ENCODE measurements around the gene MRPS9.

DNA sequence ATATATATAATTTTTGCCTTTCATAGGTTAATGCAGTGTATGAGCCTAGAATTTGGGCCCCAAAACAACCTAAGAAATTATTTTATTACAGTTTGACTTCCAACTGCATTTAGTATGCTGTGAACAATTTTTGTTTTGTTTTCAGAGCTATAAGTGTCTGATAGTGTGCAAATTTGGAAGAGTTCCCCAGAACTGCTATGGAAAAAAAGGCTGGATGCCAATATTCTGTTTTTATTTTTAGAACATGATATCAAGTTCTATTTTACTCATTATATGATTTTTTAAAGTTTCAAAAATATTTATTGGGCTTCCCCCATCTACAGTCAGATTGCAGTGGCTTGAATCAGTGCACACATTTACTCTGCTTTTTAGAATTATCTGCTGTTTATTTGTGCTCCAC lies 42.6 kb downstream of the MRPS9 start:
- TF ChIP-seq, protein P1, sequence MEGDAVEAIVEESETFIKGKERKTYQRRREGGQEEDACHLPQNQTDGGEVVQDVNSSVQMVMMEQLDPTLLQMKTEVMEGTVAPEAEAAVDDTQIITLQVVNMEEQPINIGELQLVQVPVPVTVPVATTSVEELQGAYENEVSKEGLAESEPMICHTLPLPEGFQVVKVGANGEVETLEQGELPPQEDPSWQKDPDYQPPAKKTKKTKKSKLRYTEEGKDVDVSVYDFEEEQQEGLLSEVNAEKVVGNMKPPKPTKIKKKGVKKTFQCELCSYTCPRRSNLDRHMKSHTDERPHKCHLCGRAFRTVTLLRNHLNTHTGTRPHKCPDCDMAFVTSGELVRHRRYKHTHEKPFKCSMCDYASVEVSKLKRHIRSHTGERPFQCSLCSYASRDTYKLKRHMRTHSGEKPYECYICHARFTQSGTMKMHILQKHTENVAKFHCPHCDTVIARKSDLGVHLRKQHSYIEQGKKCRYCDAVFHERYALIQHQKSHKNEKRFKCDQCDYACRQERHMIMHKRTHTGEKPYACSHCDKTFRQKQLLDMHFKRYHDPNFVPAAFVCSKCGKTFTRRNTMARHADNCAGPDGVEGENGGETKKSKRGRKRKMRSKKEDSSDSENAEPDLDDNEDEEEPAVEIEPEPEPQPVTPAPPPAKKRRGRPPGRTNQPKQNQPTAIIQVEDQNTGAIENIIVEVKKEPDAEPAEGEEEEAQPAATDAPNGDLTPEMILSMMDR (IDR thresholded peaks at IDR 0.05; ENCODE audit: poor library complexity, severe bottlenecking), result no peak
- TF ChIP-seq EZH2 (IDR thresholded peaks at IDR 0.05; ENCODE audit: borderline replicate concordance, insufficient read depth, low read length, poor library complexity, severe bottlenecking) (no peak), EP300 (conservative IDR thresholded peaks at IDR 0.05; ENCODE audit: poor library complexity, severe bottlenecking) (no peak), SMC3 (conservative IDR thresholded peaks at IDR 0.05; ENCODE audit: poor library complexity) (no peak), RAD21 (conservative IDR thresholded peaks at IDR 0.05) (no peak), POLR2AphosphoS5 (IDR thresholded peaks at IDR 0.05) (no peak), TAF1 (IDR thresholded peaks at IDR 0.05; ENCODE audit: low read depth) (no peak)
- TF ChIP-seq, protein P2, sequence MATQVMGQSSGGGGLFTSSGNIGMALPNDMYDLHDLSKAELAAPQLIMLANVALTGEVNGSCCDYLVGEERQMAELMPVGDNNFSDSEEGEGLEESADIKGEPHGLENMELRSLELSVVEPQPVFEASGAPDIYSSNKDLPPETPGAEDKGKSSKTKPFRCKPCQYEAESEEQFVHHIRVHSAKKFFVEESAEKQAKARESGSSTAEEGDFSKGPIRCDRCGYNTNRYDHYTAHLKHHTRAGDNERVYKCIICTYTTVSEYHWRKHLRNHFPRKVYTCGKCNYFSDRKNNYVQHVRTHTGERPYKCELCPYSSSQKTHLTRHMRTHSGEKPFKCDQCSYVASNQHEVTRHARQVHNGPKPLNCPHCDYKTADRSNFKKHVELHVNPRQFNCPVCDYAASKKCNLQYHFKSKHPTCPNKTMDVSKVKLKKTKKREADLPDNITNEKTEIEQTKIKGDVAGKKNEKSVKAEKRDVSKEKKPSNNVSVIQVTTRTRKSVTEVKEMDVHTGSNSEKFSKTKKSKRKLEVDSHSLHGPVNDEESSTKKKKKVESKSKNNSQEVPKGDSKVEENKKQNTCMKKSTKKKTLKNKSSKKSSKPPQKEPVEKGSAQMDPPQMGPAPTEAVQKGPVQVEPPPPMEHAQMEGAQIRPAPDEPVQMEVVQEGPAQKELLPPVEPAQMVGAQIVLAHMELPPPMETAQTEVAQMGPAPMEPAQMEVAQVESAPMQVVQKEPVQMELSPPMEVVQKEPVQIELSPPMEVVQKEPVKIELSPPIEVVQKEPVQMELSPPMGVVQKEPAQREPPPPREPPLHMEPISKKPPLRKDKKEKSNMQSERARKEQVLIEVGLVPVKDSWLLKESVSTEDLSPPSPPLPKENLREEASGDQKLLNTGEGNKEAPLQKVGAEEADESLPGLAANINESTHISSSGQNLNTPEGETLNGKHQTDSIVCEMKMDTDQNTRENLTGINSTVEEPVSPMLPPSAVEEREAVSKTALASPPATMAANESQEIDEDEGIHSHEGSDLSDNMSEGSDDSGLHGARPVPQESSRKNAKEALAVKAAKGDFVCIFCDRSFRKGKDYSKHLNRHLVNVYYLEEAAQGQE (IDR thresholded peaks at IDR 0.05; ENCODE audit: borderline replicate concordance), result no peak

All from neural cell (in vitro differentiated cells).